Measurements from ENCODE around the gene EIF2B2.

EIF2B2 gene

GRCh38 chr14:75002392-75003249 lies at the start of gene EIF2B2:
EIF2B2 (plus strand) TSS chr14:75002921; CDS start chr14:75002991, 70 bp downstream.
- TF ChIP-seq JUND (IDR thresholded peaks at IDR 0.05; ENCODE audit: low read depth): no peak
- peak; percentile 97 to 99 for DNase-seq (ENCODE audit: low read depth in 1 of 2, low spot score in 1 of 2)
- in situ Hi-C loops (cut with HindIII; ENCODE audit: low pct_unique_long_range_greater_than_20kb, low sequenced_read_pairs): no loop called here

- DNase-seq (ENCODE audit: low read depth in 1 of 2, low spot score in 1 of 2): no peak
- in situ Hi-C loops (cut with HindIII; ENCODE audit: low pct_unique_long_range_greater_than_20kb, low sequenced_read_pairs): no loop called here
- no peak for TF ChIP-seq JUND (IDR thresholded peaks at IDR 0.05; ENCODE audit: low read depth)
Observed at GRCh38 chr14:74953686-74954085, 49.0 kb upstream of the EIF2B2 start.

- in situ Hi-C loops (cut with HindIII; ENCODE audit: low pct_unique_long_range_greater_than_20kb, low sequenced_read_pairs): no loop called here
- DNase-seq (ENCODE audit: low read depth in 1 of 2, low spot score in 1 of 2): no peak
Observed at GRCh38 chr14:74954232-74954946, 48.3 kb upstream of the EIF2B2 start.

GRCh38 chr14:74954947-74955228 lies 47.8 kb upstream of the EIF2B2 start:
- in situ Hi-C loops (cut with HindIII; ENCODE audit: low pct_unique_long_range_greater_than_20kb, low sequenced_read_pairs): no loop called here
- no peak for TF ChIP-seq JUND (IDR thresholded peaks at IDR 0.05; ENCODE audit: low read depth)
- no peak for DNase-seq (ENCODE audit: low read depth in 1 of 2, low spot score in 1 of 2)

More at GRCh38 chr14:74954232-74954946, 48.3 kb upstream of the EIF2B2 start:
- TF ChIP-seq JUND (IDR thresholded peaks at IDR 0.05; ENCODE audit: low read depth): no peak

- TF ChIP-seq JUND (IDR thresholded peaks at IDR 0.05; ENCODE audit: low read depth): no peak
- in situ Hi-C loops (cut with HindIII; ENCODE audit: low pct_unique_long_range_greater_than_20kb, low sequenced_read_pairs): no loop called here
- DNase-seq (ENCODE audit: low read depth in 1 of 2, low spot score in 1 of 2): peak; percentile 64 to 80
Observed at GRCh38 chr14:74955229-74956026, 47.3 kb upstream of the EIF2B2 start, which contains the start of gene PGF. PGF (minus strand) TSS chr14:74955597; CDS start chr14:74955242, 355 bp downstream.

GRCh38 chr14:74956027-74956279 lies 46.8 kb upstream of the EIF2B2 start:
- TF ChIP-seq JUND (IDR thresholded peaks at IDR 0.05; ENCODE audit: low read depth): no peak
- no peak for DNase-seq (ENCODE audit: low read depth in 1 of 2, low spot score in 1 of 2)
- in situ Hi-C loops (cut with HindIII; ENCODE audit: low pct_unique_long_range_greater_than_20kb, low sequenced_read_pairs): no loop called here

GRCh38 chr14:74956280-74957072 lies 46.2 kb upstream of the EIF2B2 start:
- no peak for DNase-seq (ENCODE audit: low read depth in 1 of 2, low spot score in 1 of 2)
- in situ Hi-C loops (cut with HindIII; ENCODE audit: low pct_unique_long_range_greater_than_20kb, low sequenced_read_pairs): no loop called here
- TF ChIP-seq JUND (IDR thresholded peaks at IDR 0.05; ENCODE audit: low read depth): no peak

- in situ Hi-C loops (cut with HindIII; ENCODE audit: low pct_unique_long_range_greater_than_20kb, low sequenced_read_pairs): no loop called here
- no peak for TF ChIP-seq JUND (IDR thresholded peaks at IDR 0.05; ENCODE audit: low read depth)
- DNase-seq (ENCODE audit: low read depth in 1 of 2, low spot score in 1 of 2): no peak
Observed at GRCh38 chr14:74959596-74960180, 43.0 kb upstream of the EIF2B2 start.

- in situ Hi-C loops (cut with HindIII; ENCODE audit: low pct_unique_long_range_greater_than_20kb, low sequenced_read_pairs): no loop called here
- TF ChIP-seq JUND (IDR thresholded peaks at IDR 0.05; ENCODE audit: low read depth): no peak
- DNase-seq (ENCODE audit: low read depth in 1 of 2, low spot score in 1 of 2): no peak
Observed at GRCh38 chr14:74960736-74961135, 42.0 kb upstream of the EIF2B2 start.

GRCh38 chr14:74961238-74961911 lies 41.3 kb upstream of the EIF2B2 start:
- in situ Hi-C loops (cut with HindIII; ENCODE audit: low pct_unique_long_range_greater_than_20kb, low sequenced_read_pairs): no loop called here
- TF ChIP-seq JUND (IDR thresholded peaks at IDR 0.05; ENCODE audit: low read depth): no peak
- DNase-seq (ENCODE audit: low read depth in 1 of 2, low spot score in 1 of 2): no peak

GRCh38 chr14:74962046-74962445 lies 40.7 kb upstream of the EIF2B2 start:
- no peak for TF ChIP-seq JUND (IDR thresholded peaks at IDR 0.05; ENCODE audit: low read depth)
- in situ Hi-C loops (cut with HindIII; ENCODE audit: low pct_unique_long_range_greater_than_20kb, low sequenced_read_pairs): no loop called here
- DNase-seq (ENCODE audit: low read depth in 1 of 2, low spot score in 1 of 2): no peak
